ENCODE measurements around the gene ANKRD36B.
"Not testable (repeated sequence)": the region's sequence is repeated elsewhere in the genome, so short reads cannot be mapped to it uniquely, and the experiment has no call there.

DNA sequence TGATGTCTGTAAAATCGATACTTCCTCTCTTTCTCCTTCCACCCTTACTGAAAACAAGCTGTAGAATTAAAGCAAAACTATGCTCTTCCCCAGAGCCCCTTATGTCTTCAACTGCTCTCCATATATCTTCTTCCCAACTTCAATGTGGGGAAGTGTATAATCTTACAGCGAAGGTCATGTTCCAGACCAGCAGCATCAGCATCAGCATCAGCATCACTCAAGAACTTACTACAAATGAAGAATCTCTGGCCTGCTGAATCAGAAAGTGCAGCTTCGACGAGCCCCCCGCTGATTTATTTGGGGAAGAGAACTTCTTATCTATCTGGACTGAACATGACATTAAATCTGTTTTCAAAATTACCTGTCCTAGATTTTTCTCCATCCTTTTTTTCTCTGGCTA, 40.6 kb downstream of the ANKRD36B start:
- TF ChIP-seq, protein P1, sequence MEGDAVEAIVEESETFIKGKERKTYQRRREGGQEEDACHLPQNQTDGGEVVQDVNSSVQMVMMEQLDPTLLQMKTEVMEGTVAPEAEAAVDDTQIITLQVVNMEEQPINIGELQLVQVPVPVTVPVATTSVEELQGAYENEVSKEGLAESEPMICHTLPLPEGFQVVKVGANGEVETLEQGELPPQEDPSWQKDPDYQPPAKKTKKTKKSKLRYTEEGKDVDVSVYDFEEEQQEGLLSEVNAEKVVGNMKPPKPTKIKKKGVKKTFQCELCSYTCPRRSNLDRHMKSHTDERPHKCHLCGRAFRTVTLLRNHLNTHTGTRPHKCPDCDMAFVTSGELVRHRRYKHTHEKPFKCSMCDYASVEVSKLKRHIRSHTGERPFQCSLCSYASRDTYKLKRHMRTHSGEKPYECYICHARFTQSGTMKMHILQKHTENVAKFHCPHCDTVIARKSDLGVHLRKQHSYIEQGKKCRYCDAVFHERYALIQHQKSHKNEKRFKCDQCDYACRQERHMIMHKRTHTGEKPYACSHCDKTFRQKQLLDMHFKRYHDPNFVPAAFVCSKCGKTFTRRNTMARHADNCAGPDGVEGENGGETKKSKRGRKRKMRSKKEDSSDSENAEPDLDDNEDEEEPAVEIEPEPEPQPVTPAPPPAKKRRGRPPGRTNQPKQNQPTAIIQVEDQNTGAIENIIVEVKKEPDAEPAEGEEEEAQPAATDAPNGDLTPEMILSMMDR (IDR thresholded peaks at IDR 0.05): not testable (repeated sequence)
- not testable (repeated sequence) for TF ChIP-seq EP300 (IDR thresholded peaks at IDR 0.05)
